COLO668 (cell line): ENCODE data around the gene PALLD.
"Not testable (repeated sequence)": the region's sequence is repeated elsewhere in the genome, so short reads cannot be mapped to it uniquely, and the experiment has no call there.

Experiments used
- DNase-seq: peaks from one replicate; lab custom pipeline; 2025; ENCODE audit not compliant: unreplicated experiment; lab: John Stamatoyannopoulos, UW

PALLD gene

DNA sequence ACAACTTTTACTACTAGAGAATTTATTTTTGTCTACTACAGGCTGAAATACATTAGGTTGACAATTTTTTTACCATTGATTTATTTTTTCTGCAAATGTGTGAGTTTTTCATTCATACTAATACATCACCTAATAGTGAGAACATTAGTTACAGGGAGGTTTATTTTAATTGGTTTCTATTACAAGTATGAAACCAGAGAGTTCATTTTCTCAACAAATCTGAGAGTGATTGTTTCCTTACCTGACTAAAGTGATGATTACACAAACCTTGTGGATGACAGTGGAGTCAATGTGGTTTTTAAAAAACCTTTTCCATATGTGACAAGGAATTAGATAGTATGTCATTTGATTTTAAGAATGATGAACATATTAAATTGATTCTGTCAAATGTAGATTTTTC is 227.4 kb downstream of the PALLD start:
- no peak for DNase-seq

- no peak for DNase-seq
These were observed 228.0 kb downstream of the PALLD start for GRCh38 chr4:168724686-168725411.

- no peak for DNase-seq
These were observed 229.1 kb downstream of the PALLD start for GRCh38 chr4:168725930-168726329.

- DNase-seq, result not testable (repeated sequence)
These were observed 230.3 kb downstream of the PALLD start for GRCh38 chr4:168727181-168727580.

- no peak for DNase-seq
These were observed 234.3 kb downstream of the PALLD start for GRCh38 chr4:168731006-168731636.

DNA sequence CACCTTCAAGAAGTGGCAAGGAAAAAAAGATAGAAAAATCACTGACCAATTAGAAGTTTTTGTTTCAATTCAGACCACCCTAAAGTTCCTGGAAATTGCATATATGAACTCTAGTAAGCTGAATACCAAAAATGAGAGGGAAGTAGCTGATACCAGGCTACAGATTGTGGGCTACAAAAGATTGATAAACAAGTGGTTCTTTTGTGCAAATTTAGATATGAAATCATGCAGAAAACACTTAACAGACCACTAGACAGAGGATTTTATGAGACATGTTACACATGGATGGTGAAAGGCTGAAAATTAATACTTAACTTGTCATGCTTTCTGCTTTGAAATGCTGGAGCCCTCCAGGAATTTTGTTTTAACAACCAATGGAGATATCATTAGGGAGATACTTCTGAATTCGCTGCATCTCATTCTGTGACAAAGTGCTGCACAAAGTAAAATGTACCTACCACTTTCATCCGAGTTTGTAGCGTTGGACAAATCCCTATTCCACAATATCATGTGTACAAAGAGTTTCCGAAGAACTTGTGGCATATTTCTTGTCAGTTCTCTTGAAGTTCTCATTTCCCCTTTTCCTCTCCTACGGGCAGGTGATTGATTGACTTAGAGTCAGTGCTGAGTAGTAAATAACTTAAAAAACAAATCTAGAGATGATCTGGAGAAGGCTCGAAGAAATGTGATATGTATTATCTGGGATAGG is 235.0 kb downstream of the PALLD start:
- DNase-seq, result no peak

DNA sequence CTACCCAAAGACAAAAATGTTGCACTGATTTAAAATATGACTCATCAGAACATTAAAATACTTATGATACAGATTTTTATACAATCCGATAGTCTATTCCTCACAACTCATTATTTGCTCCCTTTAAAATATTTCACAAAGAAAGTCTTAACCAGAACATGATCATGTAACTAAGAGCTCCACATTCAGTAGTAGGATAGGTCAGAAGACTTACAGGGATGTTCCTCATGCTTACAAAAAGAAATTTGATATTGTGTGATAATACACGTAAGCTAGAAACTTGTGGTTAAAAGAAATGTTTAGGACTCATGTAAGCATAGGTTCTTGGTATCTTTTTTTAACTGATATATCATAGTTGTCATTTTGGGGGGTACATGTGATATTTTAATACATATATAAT is 235.9 kb downstream of the PALLD start:
- DNase-seq, result no peak

DNA sequence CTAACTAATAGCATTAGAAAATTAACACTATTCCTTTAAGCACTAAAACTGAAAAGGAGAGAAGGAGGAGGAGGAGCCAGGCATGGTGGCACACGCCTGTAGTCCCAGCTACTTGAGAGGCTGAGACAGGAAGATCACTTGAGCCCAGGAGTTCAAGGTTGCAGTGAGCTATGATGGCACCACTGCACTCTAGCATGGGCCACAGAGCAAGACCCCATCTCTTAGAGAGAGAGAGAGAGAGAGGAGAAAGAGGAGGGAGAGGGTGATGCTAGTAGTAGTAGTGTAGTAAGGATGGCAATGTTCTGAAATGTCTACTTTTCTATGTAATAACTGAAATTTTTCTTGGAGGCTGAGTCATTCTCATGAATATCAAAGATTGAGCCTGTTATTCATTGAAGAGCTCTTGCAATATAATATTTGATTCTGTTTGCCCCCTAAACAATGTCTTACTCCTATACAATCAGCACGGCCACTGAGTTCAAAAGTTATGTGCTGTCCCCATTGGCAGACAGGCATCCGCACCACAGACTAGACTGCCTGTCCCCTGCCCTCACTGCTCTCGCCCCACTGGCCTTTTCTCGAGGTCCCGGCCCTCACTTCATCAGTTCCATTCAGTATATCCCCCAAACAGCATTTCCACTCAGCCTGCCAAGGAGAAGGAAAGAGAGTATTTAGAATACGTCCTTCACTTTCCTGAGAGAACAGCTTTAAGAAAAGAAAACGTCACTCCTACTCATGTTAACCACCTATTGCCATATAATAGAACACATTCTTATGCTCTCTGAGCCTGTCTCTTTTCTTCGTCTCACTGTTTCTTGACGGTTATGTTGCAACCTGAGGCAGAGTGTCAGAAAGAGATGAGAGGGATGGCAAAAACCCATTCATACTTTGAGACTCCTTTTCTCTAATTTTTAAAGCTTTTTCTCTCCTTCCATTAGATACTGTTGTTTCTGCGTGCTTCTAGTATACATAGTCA is 238.1 kb downstream of the PALLD start:
- no peak for DNase-seq

- no peak for DNase-seq
These were observed 238.9 kb downstream of the PALLD start for GRCh38 chr4:168735735-168736134.

GRCh38 chr4:168736860-168737805 is 240.3 kb downstream of the PALLD start:
- no peak for DNase-seq

GRCh38 chr4:168737806-168738172 is 240.9 kb downstream of the PALLD start:
- DNase-seq, result no peak

GRCh38 chr4:168739886-168740285 is 243.0 kb downstream of the PALLD start:
- DNase-seq, result no peak

- DNase-seq, result no peak
These were observed 243.8 kb downstream of the PALLD start for GRCh38 chr4:168740691-168741090.

GRCh38 chr4:168741281-168742173 is 244.7 kb downstream of the PALLD start:
- DNase-seq, result no peak

DNA sequence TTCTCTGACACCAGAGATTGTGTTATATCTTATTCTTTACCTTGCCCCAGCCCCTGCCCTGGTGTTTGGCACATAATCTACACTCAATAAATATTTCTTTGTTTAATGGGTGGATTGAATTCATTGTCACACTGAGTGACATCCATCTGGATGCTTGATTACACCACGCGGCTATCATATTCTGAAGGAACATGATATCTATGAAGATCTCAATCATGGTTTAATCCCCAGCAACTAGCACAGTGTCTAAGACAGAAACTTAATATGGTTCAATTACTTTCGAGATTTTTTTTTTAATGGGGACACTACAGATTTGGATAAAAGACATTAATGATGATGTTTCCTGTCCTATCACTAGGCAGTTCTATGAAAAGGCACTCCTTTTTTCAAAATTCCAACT is 246.3 kb downstream of the PALLD start:
- DNase-seq, result no peak

GRCh38 chr4:168743601-168744000 is 246.7 kb downstream of the PALLD start:
- no peak for DNase-seq

- peak; percentile 13 for DNase-seq
These were observed 247.2 kb downstream of the PALLD start for GRCh38 chr4:168744021-168744420.

GRCh38 chr4:168748807-168749206 is 252.0 kb downstream of the PALLD start:
- DNase-seq, result no peak
